NCI-H526 treated with DMSO at 0.1 percent for 48 hours (cell line): ENCODE data around the gene CALR3.
"Not testable (repeated sequence)": the region's sequence is repeated elsewhere in the genome, so short reads cannot be mapped to it uniquely, and the experiment has no call there.

Source experiments
- DNase-seq: peaks from one replicate; lab custom pipeline; 2025; lab: John Stamatoyannopoulos, UW

Gene CALR3

DNA sequence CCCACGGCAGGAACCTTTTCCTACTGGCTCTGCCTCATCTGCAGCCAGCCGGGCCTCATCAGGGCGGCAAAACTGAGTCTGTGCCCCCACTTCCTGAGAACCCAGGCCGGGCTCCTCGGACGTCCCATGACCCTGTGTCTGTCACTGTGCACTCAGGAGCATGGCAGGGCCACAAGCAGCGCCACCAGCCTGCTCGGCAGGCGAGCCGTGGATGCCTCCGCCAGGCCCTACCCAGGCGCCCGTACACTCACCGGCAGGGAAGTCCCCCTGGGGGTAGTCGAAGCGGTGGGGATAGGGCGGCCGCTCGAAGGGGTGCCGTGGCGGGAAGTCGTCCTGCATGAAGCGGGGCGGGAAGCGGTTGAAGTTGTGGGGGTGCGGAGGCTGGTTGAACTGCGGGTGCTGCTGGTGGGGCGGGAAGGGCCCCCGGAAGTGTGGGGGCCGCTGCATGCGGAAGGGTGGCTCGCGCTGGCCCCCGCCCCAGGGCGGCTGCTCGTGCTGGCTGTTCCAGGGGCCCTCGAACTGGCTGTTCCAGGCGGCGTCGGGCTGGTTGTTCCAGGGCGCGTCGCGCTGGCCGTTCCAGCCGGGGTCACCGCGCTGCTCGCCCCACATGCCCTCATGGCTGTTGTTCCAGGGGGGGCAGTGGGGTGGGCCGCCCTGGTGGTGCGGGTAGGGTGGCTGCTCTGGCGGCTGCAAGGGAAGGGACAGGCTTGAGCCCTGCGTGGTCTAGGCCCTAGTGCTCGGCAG is 29.2 kb upstream of the CALR3 start:
- DNase-seq = no peak

DNA sequence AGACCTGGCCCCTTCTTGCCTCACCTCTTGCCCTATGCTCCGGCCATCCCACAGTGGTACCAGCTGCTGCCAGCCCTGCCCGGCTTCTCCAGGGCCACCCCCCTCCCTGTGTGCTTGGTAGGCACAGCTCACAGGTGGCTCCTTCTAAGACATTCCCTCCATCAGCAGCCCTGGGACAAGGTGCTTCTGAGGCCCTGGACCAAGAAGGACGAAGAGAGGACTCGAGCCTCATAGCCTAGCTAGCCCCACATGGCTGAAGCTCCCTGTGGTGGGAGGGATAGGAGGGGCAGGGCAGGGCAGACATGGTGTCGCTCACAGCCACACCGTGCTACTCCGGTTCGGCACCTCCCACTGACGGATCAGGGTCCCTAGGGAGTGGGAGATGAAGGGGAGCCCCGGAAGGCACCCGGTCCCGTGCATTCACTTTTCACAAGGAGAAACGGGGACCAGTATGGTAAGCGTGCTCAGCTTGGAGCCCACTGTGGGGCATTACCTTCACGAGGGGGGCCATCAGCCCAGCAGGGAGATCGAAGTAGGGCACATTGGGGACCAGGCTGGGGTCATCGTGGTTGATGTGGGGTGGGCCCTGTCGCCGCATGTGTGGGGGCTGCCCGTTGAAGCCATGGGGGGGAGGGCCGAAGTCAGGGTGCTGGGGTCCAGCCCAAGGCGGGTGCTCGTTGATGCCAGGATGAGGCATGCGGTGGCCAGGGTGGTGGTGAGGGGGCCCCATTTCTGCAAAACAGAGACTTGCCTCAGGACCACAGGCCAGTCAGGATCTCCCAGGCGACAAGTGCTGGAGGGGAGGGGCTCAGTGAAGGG is 26.8 kb upstream of the CALR3 start:
- DNase-seq = no peak

DNA sequence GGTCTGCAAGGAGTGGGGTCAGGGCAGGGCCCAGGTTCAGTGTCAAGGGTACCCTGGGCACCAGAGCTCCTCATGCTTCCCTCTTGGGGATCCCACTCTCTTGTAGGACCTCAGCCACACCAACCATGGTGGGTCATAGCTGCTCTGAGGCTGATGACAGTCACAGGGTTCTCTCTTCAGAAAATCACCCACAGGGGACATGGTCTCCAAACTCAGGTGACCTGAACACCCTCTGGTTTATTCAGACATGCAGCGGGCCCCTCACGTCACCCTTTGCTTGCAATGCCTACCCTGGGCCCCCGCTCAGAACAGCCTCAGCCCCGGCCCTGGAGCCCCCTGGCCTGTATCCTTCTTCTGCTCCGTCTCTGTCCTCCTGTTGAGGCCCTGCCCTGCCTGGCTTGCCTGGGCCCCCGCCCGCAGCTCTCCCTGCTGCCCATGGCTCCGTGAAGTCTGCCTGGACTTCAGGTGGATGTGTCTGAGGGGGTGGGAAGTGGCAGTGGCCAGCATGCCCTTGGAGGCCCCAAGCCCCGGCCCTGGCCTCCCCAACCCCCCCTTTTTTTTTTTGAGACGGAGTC is 25.8 kb upstream of the CALR3 start:
- no peak for DNase-seq

DNA sequence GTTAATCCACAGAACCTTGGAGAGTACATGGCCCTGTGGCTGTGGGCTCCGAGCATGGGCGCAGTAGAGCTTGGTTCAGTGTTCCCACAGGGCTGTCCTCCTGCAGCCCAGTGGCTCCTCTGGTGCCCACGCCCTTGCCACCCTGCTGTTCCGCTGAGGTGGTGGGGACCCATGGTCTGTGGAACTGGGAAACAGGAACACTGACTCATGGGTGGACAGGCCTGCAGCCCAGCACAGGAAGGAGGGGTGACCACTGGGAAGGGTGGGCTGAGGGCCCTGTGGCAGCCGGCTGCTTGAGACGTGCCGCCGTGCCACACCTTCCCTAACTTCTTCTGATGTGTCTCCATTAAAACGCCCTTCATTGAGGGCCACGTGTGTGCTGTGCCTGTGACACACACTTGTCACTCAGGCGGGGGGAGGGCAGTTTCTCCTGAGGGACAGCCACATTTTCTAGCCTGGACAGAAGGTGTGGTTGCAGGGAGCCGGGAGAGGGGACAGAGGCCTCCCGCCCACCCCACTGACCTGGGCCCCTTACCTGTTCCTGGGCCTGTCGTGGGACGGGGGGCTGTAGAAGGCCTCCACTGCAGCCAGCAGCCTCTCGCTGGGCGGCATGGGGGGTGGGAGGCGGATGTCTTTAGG is 25.1 kb upstream of the CALR3 start:
- DNase-seq = no peak

DNA sequence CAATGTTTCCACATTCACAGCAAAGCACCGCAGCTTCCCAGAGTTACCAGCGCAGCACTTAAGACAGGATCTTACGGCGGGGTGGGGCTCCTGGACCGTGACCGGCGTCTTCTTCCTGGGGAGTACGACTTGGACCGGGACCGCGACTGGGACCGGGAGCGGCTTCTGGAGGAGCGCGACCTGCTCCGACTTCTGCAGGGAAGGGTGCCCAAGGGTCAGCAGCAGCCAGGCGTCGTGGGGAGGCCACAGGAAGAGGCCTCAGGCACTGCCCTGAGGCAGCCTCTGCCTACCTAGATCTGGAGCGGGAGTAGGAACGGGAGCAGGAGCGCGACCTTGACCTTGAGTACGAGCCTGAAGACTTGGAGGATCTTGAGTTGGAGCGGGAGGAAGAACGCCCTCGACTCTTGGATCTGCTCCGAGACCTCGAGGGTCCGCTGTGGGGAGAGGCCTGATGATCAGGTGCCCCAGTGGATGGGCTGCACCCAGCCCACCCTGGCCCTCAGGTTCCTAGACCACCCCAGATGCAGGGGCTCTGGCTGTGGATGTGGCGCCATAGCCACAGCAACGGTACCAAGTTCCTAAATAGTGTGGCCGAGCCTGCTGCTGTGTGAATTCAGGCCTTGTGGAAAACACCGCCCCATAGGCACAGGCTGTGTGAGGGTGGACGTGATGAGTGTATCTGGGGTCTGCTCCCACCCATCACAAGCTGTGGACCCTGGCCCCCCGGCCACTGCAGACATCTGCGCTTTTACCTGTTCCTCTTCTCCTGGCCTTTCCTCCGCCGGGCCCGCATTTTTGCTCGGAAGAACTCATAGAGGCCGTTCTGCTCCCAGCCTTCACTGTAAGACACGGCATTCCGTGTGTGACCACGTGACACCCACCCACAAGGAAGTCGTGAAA is 24.4 kb upstream of the CALR3 start:
- no peak for DNase-seq

DNA sequence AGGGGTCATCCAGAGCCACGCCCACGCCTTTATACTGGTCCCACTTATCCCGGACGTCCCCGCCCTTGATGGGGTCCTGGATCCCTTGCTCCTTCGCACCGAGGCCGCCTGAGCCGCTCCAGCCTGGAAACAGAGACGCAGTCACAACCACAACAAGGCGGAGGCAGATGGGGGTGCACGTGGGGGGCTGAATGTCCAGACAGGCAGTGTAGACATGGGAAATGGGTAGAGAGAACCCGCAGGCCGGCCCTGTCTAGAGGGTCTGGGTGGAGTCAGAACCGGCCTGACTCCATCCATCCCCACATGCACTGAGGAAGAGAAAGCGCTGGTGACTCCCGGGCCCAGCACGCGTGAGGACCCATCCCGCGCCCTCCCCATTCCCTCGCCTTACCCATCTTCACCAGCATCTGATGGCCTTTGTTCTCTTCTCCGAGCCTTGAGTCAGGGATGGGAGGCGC is 23.3 kb upstream of the CALR3 start:
- DNase-seq = no peak

DNA sequence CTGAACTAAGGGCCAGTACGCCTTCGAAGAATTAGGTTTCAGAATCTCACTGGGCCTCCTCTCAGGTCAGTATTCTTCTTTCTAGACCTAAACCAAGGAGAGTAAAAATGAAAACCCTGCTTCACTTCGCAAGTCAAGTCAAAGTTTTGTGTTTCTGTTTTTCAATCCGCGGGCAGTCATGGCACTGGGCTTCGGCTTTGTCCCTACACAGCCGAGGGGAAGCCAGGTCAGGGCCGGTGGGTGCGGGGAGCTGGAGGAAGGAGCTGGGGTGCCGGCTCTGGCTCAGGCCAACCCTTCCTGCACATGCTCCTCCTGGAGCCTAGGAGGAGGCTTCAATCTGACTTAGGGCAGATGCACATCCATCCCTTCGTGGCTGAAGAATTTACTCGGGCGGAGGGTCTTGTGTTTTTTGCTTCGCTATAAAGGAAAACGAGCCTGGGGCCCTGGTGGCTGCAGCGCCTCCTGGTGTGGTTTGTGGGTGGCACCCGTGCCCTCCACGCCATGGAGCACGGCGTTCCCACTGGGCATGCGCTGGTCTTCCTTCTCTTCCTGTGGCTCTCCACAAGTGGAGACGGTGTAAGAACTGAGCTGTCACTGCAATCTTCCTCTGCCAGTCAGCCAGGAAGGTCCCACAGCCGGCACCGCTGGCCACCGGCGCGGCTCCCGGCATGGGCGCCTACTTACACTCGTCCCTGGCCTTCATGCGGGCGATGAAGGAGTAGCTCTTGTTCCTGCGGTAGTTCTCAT is 22.7 kb upstream of the CALR3 start:
- DNase-seq = no peak

DNA sequence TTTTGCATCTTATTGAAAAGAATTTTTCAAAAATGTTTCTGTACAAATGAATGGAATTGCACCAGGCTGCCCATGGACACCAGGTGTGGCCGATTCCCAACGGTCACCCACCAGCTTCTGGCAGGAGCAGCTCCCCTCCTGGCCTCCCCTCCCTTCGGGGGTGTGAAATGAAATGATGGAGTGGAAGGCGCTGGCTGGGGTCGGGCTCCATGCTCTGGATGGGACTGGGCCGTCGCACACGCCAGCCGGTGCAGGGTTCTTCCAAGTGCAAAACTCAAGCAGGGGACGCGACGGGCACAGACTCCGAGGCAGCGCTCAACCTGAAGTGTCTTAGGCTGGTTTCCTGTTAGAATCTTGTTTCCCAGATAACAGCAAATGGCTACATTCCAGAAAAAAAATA is 22.1 kb upstream of the CALR3 start:
- no peak for DNase-seq

DNA sequence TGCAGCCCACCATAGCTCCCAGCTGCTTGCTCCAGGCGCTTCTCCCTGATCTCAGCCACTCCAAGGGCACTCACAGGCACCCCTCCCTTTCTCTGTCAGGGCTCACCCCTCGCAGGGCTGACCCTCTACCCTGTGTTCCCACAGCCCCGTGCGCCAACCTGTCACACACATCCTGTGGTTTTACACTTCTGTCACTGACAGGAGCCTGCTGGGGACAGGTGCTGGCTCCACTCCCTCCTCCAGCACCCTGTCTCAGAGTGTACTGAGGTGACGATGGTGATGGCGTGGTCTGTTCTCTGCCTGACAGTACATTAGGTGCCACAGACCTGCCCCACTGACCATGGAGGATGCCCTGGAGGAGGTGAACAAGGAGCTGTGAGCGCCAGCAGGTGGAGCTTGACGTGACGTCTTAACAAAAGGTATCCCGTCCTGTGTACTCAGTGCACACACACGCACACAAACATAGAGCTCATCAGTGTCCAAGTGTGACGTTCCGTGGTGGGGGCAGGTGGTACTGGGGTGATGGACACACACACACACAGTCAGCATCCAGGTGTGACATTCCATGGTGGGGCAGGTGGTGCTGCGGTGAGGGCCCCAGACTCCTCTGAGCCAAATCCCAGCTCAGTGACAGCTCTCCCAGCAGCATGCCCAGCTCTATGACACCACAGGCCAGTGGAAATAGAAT is 21.1 kb upstream of the CALR3 start:
- no peak for DNase-seq

DNA sequence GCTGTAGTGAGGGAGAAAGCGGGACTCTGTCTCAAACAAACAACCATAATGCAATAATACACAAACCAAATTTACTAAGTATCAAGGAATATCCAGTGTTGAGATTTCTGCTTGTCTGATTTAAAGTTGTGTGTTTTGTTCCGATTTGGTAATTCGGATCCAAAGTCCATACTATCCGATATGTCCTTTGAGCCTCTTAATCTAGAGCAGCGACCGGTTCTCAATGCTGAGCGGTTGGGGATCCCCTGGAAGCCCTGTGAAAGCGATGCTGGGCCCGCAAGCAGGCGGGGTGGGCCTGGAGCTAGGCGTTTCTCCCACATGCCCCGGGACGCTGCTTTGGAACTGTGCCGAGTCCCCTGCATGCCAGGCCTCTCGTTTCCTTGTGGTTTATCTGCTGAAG is 20.4 kb upstream of the CALR3 start:
- no peak for DNase-seq

DNA sequence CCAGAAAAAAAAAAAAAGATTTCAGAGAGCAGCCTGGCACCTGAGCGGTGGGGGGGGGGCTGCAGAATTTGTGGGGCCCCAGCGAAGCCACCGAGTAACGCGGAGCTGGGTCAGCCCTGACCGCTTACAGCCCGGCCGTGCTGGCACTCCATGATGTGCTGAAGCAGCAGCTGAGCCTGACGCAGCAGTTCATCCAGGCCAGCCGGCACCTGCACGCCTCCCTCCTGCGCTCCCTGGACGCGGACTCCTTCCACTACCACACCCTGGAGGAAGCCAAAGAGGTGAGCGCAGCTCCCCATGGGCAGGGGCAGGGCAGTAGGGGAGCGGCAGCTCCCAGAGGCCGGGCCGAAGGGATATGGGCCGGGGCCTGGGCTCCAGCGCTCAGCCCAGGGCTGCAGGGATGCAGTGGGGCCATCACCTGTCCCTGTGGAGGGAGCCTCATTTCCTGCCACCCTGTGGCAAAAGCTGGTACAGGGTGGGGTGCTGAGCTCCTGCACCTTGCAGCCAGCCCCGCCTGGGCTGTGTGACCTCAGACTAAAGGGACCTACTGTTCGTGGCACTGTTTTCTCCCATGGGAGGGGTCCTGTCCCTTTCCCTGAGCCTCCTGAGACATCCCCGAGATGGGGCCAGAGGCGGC is 18.5 kb upstream of the CALR3 start:
- no peak for DNase-seq

DNA sequence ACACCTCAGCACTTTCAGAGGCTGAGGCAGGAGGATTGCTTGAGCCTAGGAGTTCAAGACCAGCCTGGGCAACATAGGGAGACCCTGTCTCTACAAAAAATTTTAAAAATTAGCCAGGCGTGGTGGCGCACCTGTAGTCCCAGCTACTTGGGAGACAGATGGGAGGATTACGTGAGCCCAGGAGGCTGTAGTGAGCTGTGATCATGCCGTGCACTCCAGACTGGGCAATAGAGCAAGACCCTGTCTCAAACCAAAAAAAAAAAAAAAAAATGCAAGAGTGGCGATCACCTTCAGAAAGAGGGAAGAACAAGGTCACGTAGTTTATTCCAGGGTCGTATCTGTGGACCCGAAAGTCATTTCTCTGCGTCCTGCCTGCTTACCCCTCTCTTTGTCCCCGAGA is 16.6 kb upstream of the CALR3 start:
- not testable (repeated sequence) for DNase-seq

DNA sequence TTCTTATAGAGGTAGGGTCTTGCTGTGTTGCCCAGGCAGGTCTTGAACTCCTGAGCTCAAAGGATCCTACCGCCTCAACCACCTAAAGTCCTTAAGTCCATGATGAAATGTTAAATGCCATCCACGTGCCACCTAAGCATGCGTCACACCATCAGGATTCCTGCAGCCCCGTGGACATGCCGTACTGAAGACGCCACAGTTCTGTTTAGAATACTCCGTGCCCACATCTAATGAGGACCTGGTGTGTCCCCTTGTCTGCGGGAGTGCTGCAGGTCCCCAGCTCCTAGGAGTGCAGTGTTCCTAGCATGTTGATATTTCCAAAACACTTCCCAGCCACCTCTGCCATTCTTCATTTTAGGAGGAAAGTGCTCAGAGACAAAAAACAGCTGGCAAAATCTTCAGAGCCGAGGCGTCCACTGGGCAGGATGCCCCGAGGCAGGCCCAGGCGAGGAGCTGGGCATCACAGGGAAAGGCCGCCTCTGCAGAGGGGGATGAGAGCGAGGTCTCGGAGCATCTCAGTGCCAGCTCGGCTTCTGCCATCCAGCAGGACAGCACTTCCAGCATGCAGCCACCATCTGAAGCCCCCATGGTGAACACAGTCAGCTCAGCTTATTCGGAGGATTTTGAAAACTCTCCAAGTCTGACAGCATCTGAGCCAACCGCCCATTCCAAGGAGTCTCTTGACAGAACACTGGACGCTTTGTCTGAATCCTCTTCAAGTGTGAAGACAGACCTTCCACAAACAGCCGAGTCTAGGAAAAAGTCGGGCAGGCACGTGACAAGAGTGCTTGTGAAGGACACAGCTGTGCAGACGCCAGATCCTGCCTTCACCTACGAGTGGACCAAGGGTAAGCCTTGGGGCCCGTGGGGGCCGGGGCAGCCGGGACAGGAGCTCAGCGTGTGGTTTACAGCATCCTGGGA is 13.4 kb upstream of the CALR3 start:
- DNase-seq = no peak

DNA sequence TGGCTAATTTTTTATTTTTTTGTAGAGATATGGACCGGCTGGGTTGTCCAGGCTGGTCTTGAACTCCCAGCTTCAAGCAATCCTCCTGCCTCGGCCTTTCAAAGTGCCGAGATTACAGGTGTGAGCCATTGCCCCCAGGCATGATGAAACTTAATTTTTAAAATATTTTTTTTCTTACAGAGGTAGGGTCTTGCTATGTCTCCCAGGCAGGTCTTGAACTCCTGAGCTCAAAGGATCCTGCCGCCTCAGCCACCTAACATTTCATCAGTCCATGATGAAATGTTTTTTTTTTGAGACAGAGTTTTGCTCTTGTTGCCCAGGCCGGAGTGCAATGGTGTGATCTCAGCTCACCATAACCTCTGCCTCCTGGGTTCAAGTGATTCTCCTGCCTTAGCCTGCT is 12.6 kb upstream of the CALR3 start:
- no peak for DNase-seq

DNA sequence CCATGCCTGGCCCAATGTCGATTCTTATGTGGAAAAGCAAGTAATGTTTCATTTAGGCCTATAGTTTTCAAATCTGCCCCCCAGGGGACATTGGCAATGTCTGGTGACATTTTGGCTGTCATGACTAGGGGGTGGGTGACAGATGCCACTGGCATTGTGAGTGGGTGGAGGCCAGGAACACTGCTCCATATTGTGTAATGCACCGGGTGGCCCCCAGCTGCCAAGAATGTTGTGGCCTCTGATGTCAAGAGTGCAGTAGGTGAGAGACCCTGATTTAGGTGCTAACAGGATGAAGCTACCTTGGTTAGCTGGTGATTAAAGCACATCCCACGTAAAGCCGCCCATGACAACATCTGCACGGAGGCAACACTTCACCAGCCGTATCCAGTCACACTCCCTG is 11.0 kb upstream of the CALR3 start:
- no peak for DNase-seq

DNA sequence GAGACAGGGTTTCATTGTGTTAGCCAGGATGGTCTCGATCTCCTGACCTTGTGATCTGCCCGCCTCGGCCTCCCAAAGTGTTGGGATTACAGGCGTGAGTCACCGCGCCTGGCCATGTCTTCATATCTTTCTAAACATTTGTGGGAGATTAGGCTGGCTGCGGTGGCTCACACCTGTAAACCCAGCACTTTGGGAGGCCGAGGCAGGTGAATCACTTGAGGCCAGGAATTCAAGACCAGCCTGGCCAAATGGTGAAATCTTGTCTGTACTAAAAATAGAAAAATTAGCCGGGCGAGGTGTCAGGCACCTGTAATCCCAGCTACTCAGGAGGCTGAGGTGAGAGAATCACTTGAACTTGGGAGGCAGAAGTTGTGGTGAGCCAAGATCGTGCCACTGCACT is 10.2 kb upstream of the CALR3 start:
- DNase-seq = not testable (repeated sequence)

DNA sequence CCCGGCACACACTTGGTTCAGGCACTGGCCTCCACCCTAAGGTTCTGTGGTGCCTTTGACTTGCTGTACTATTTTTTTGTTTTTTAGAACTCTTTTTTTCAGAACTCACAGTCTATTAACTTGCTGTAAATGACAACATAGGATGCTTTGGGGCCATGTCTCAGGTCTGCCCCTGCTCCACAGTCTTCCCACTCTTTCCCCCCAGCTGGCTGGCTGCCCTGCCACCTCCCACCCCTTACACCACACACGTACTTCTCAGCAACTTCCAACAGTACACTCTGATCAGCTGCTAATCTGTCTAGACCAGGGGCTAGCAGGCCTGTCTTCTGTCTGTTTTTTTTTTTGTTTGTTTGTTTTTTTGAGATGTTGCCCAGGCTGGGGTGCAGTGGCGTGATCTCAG is 8.3 kb upstream of the CALR3 start:
- DNase-seq = no peak

DNA sequence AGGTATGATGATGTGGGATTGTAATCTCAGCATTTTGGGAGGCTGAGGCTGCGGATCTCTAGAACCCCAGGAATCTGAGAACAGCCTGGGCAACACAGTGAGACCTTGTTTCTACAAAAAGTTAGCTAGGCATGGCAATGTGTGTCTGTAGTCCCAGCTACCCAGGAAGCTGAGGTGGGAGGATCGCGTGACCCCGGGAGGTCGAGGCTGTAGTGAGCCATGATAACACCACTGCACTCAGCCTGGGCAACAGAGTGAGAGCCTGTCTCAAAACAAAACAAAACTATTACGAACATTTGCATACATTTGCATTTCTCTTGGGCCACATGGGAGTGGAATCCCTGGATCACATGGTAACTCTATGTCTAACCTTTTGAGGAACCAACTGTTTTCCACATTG is 1.9 kb upstream of the CALR3 start:
- DNase-seq = no peak

DNA sequence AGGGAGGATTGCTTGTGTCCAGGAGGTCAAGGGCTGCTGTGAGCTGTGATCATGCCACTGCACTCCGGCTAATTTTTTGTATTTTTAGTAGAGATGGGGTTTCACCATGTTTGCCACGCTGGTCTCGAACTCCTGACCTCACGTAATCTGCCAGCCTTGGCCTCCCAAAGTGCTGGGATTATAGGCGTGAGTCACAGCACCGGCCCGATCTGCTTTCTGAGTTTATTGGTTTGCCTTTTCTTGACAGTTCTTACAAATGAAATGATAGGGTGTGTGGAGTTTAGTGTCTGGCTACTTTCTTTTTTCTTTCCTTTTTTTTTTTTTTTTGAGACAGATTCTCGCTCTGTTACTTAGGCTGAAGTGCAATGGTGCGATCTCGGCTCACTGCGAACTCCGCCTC is 1.1 kb upstream of the CALR3 start:
- DNase-seq = no peak
